ENCODE data around the gene LRRC4C. TPM values are rescaled to one million over a fixed set of nuclear protein-coding genes. Genes with fewer than 3 reads are reported as not detected.

Gene LRRC4C
- total and polyA plus RNA-seq, 2 experiments from 2014 or later, result not detected

- in situ Hi-C loops (cut with MboI), result no loop called here
- no peaks in the 10 kb centered on the region for H3K79me2 ChIP-seq (ENCODE audit: insufficient read depth)
These were observed 233.4 kb downstream of the LRRC4C start for GRCh38 chr11:41225856-41226633.

GRCh38 chr11:41222236-41222635 is 237.2 kb downstream of the LRRC4C start:
- no peak overlapping the region for H3K9ac ChIP-seq
- no peaks in the 10 kb centered on the region for H3K79me2 ChIP-seq (ENCODE audit: insufficient read depth)
- in situ Hi-C loops (cut with MboI), result no loop called here
- no peak for TF ChIP-seq EZH2 (IDR thresholded peaks at IDR 0.05; ENCODE audit: insufficient read depth, poor library complexity, severe bottlenecking)
- no peak for TF ChIP-seq EZH2phosphoT487 (IDR thresholded peaks at IDR 0.05; ENCODE audit: insufficient read depth, low read depth)
- H3F3A ChIP-seq (ENCODE audit: insufficient read depth), result no peaks in the 10 kb centered on the region
- DNase-seq, result no peak
- 25 to 30% methylated on average over 2 of the region's 2 CpGs for WGBS, 2 experiments (ENCODE audit: low coverage in 1 of 2, low lambda C conversion rate in 2 of 2, missing lambda C conversion rate in 2 of 2)
- H3K27me3 ChIP-seq (replicated peaks; ENCODE audit: insufficient read depth), result no peaks in the 10 kb centered on the region
- no peaks in the 10 kb centered on the region for H4K20me1 ChIP-seq (ENCODE audit: insufficient read depth)
- H3K4me3 ChIP-seq, result no peak overlapping the region
- H3K9me3 ChIP-seq (ENCODE audit: low read depth), result no peaks in the 10 kb centered on the region
- no peak overlapping the region for H3K4me2 ChIP-seq (ENCODE audit: unreplicated experiment)
- H3K4me1 ChIP-seq (ENCODE audit: insufficient read depth), result no peaks in the 10 kb centered on the region
- no peaks in the 10 kb centered on the region for H3K9me2 ChIP-seq (ENCODE audit: insufficient read depth)
- H3K36me3 ChIP-seq (ENCODE audit: low read depth), result no peaks in the 10 kb centered on the region
- H2AFZ ChIP-seq, result no peak overlapping the region
- H3K27ac ChIP-seq, result no peak overlapping the region

More at GRCh38 chr11:41225856-41226633, 233.4 kb downstream of the LRRC4C start:
- H3K36me3 ChIP-seq (ENCODE audit: low read depth), result no peaks in the 10 kb centered on the region
- no peak overlapping the region for H3K9ac ChIP-seq
- H3K27me3 ChIP-seq (replicated peaks; ENCODE audit: insufficient read depth), result no peaks in the 10 kb centered on the region
- no peak overlapping the region for H3K4me3 ChIP-seq
- H3K27ac ChIP-seq, result no peak overlapping the region
- no peaks in the 10 kb centered on the region for H3K4me1 ChIP-seq (ENCODE audit: insufficient read depth)
- H3F3A ChIP-seq (ENCODE audit: insufficient read depth), result no peaks in the 10 kb centered on the region
- no peak overlapping the region for H2AFZ ChIP-seq
- no peaks in the 10 kb centered on the region for H3K9me3 ChIP-seq (ENCODE audit: low read depth)
- DNase-seq, result no peak
- H3K4me2 ChIP-seq (ENCODE audit: unreplicated experiment), result no peak overlapping the region
- no peaks in the 10 kb centered on the region for H3K9me2 ChIP-seq (ENCODE audit: insufficient read depth)
- H4K20me1 ChIP-seq (ENCODE audit: insufficient read depth), result no peaks in the 10 kb centered on the region
- TF ChIP-seq EZH2 (IDR thresholded peaks at IDR 0.05; ENCODE audit: insufficient read depth, poor library complexity, severe bottlenecking) (no peak), EZH2phosphoT487 (IDR thresholded peaks at IDR 0.05; ENCODE audit: insufficient read depth, low read depth) (no peak)
- 7 to 15% methylated on average over 3 of the region's 3 CpGs for WGBS, 2 experiments (ENCODE audit: low coverage in 1 of 2, low lambda C conversion rate in 2 of 2, missing lambda C conversion rate in 2 of 2)

- no peak overlapping the region for H3K27ac ChIP-seq
- no peak for TF ChIP-seq EZH2phosphoT487 (IDR thresholded peaks at IDR 0.05; ENCODE audit: insufficient read depth, low read depth)
- TF ChIP-seq EZH2 (IDR thresholded peaks at IDR 0.05; ENCODE audit: insufficient read depth, poor library complexity, severe bottlenecking), result no peak
- in situ Hi-C loops (cut with MboI), result no loop called here
These were observed 253.1 kb downstream of the LRRC4C start for GRCh38 chr11:41206388-41206787.

DNA sequence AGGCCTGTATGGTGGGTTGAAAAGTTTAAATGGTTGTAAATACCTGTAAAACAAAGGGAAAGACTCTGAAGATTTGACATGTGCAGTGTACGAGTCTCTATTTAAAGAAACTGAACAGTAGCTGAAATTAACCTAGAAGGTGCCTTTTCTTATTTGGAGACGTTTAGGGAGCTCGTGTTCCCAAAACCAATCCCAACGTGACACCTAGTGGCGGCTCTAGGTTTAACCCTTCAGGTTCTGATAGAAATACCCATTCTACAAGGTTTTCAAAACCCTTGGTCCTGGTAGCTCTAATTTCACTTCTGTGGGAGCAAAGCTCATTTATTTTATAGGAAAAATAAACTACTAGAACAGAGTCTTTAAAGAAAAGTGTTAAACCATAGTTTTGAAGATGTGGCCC is 258.3 kb downstream of the LRRC4C start:
- in situ Hi-C loops (cut with MboI), result no loop called here
- TF ChIP-seq EZH2phosphoT487 (IDR thresholded peaks at IDR 0.05; ENCODE audit: insufficient read depth, low read depth) (no peak), EZH2 (IDR thresholded peaks at IDR 0.05; ENCODE audit: insufficient read depth, poor library complexity, severe bottlenecking) (no peak)
- Histone ChIP-seq H4K20me1 (ENCODE audit: insufficient read depth) (no peaks in the 10 kb centered on the region), H3K4me2 (ENCODE audit: unreplicated experiment) (no peak overlapping the region), H3K9me3 (ENCODE audit: low read depth) (no peaks in the 10 kb centered on the region), H3K4me1 (ENCODE audit: insufficient read depth) (no peaks in the 10 kb centered on the region), H3K27ac (no peak overlapping the region), H2AFZ (no peak overlapping the region), H3K27me3 (replicated peaks; ENCODE audit: insufficient read depth) (no peaks in the 10 kb centered on the region), H3K79me2 (ENCODE audit: insufficient read depth) (no peaks in the 10 kb centered on the region), H3K36me3 (ENCODE audit: low read depth) (no peaks in the 10 kb centered on the region), H3F3A (ENCODE audit: insufficient read depth) (no peaks in the 10 kb centered on the region), H3K9ac (no peak overlapping the region), H3K9me2 (ENCODE audit: insufficient read depth) (no peaks in the 10 kb centered on the region), H3K4me3 (no peak overlapping the region)
- peak; percentile 0 for DNase-seq
- 0 to 2% methylated on average over 5 of the region's 5 CpGs for WGBS, 2 experiments (ENCODE audit: low coverage in 1 of 2, low lambda C conversion rate in 2 of 2, missing lambda C conversion rate in 2 of 2)

More at GRCh38 chr11:41206388-41206787, 253.1 kb downstream of the LRRC4C start:
- Histone ChIP-seq H2AFZ (no peak overlapping the region), H3F3A (ENCODE audit: insufficient read depth) (no peaks in the 10 kb centered on the region), H3K9me2 (ENCODE audit: insufficient read depth) (no peaks in the 10 kb centered on the region), H3K4me2 (ENCODE audit: unreplicated experiment) (no peak overlapping the region), H3K9me3 (ENCODE audit: low read depth) (no peaks in the 10 kb centered on the region), H3K9ac (no peak overlapping the region), H3K36me3 (ENCODE audit: low read depth) (no peaks in the 10 kb centered on the region), H3K4me1 (ENCODE audit: insufficient read depth) (no peaks in the 10 kb centered on the region), H4K20me1 (ENCODE audit: insufficient read depth) (no peaks in the 10 kb centered on the region), H3K4me3 (no peak overlapping the region), H3K27me3 (replicated peaks; ENCODE audit: insufficient read depth) (no peaks in the 10 kb centered on the region), H3K79me2 (ENCODE audit: insufficient read depth) (no peaks in the 10 kb centered on the region)
- no peak for DNase-seq
